NOMO-1 treated with dmso at 0.1 percent for 144 hours (cell line): Measurements from ENCODE around the gene TMEM242.

Source experiments
- DNase-seq: peaks from one replicate; lab custom pipeline; 2025; ENCODE audit not compliant: unreplicated experiment; lab: John Stamatoyannopoulos, UW

Gene TMEM242

GRCh38 chr6:157291356-157291755 is 32.0 kb downstream of the TMEM242 start:
- no peak for DNase-seq

GRCh38 chr6:157290797-157291196 is 32.5 kb downstream of the TMEM242 start:
- no peak for DNase-seq

- no peak for DNase-seq
Measured at GRCh38 chr6:157289764-157290163, 33.6 kb downstream of the TMEM242 start.

GRCh38 chr6:157288575-157288974 is 34.7 kb downstream of the TMEM242 start:
- no peak for DNase-seq

- DNase-seq = no peak
Measured at GRCh38 chr6:157287923-157288322, 35.4 kb downstream of the TMEM242 start.

- no peak for DNase-seq
Measured at GRCh38 chr6:157287247-157287850, 36.0 kb downstream of the TMEM242 start.

- no peak for DNase-seq
Measured at GRCh38 chr6:157285422-157285779, 37.9 kb downstream of the TMEM242 start.

GRCh38 chr6:157284738-157285421 is 38.4 kb downstream of the TMEM242 start:
- no peak for DNase-seq

- no peak for DNase-seq
Measured at GRCh38 chr6:157283900-157284737, 39.2 kb downstream of the TMEM242 start.

- no peak for DNase-seq
Measured at GRCh38 chr6:157283330-157283898, 39.9 kb downstream of the TMEM242 start.

- DNase-seq = no peak
Measured at GRCh38 chr6:157282284-157282683, 41.0 kb downstream of the TMEM242 start.

GRCh38 chr6:157281570-157281969 is 41.7 kb downstream of the TMEM242 start:
- no peak for DNase-seq

- DNase-seq = no peak
Measured at GRCh38 chr6:157280947-157281346, 42.4 kb downstream of the TMEM242 start.

GRCh38 chr6:157280157-157280556 is 43.2 kb downstream of the TMEM242 start:
- DNase-seq = no peak

GRCh38 chr6:157278171-157278570 is 45.1 kb downstream of the TMEM242 start:
- no peak for DNase-seq

- DNase-seq = no peak
Measured at GRCh38 chr6:157276731-157277130, 46.6 kb downstream of the TMEM242 start.

- DNase-seq = no peak
Measured at GRCh38 chr6:157276134-157276532, 47.2 kb downstream of the TMEM242 start.

- DNase-seq = peak; percentile 64
Measured at GRCh38 chr6:157274471-157275226, 48.7 kb downstream of the TMEM242 start.

- no peak for DNase-seq
Measured at GRCh38 chr6:157273756-157274470, 49.4 kb downstream of the TMEM242 start.
